Nephron (organoid): ENCODE measurements around the gene UBA1.

Experiments used
- H3K27ac Mint-ChIP-seq, 3 experiments: 2 replicates each; pipeline ENCODE4 v1.8.0; 2020; ENCODE audit warnings: mixed read lengths in 3 of 3, mild to moderate bottlenecking in 2 of 3, moderate library complexity in 1 of 3
- H3K27me3 Mint-ChIP-seq: 2 replicates; pipeline ENCODE4 v1.8.0; 2021; ENCODE audit warnings: low read depth, mild to moderate bottlenecking, moderate library complexity, mixed read lengths
- H3K36me3 Mint-ChIP-seq: 2 replicates; pipeline ENCODE4 v1.8.0; 2020; ENCODE audit warnings: low read depth, mixed read lengths
- H3K4me1 Mint-ChIP-seq: 2 replicates; pipeline ENCODE4 v1.8.0; 2020; ENCODE audit warnings: mixed read lengths
- H3K4me3 Mint-ChIP-seq, 3 experiments: 2 replicates each; pipeline ENCODE4 v1.8.0; 2020; ENCODE audit warnings: mild to moderate bottlenecking in 3 of 3, mixed read lengths in 3 of 3, moderate library complexity in 2 of 3
- H3K9me3 Mint-ChIP-seq: 2 replicates; pipeline ENCODE4 v1.8.0; 2020; ENCODE audit warnings: mixed read lengths
- CTCF ChIP-seq, 3 experiments: fragments of 200-600 bp; sonication (generic); IDR thresholded peaks; one replicate each; pipeline ENCODE4 v1.5.0; 2021; ENCODE audit warnings: antibody characterized with exemption in 3 of 3; ENCODE audit not compliant: unreplicated experiment in 3 of 3

The UBA1 gene

GRCh38 chrX:47193475-47194193, at the start of gene UBA1:
UBA1 (plus strand) TSS chrX:47193829; CDS start chrX:47198803, 4,974 bp downstream.
- Mint-ChIP-seq H3K27me3 (no peaks in the 10 kb centered on the region), H3K4me1 (peaks cover 51% of the 10 kb centered on the region), H3K27ac (peak within 1 kb of the TSS; percentile 93 to 100 (median 97)), H3K4me3 (peak within 1 kb of the TSS; percentile 98 to 99 (median 99)), H3K36me3 (peaks cover 34% of the 10 kb centered on the region), H3K9me3 (no peaks in the 10 kb centered on the region)
- peak; percentile 89 to 91 (median 91) for TF ChIP-seq CTCF (IDR thresholded peaks at IDR 0.05; ENCODE audit: unreplicated experiment in 3 of 3)

- peaks cover 24% of the 10 kb centered on the region for H3K9me3 Mint-ChIP-seq
- no peak for TF ChIP-seq CTCF (IDR thresholded peaks at IDR 0.05; ENCODE audit: unreplicated experiment in 3 of 3)
- no peaks in the 10 kb centered on the region for H3K27me3 Mint-ChIP-seq
- H3K4me1 Mint-ChIP-seq: no peaks in the 10 kb centered on the region
- peak overlapping the region; percentile 96 to 100 (median 100) for H3K27ac Mint-ChIP-seq
- H3K4me3 Mint-ChIP-seq: peak overlapping the region; percentile 97 to 100 (median 99)
- H3K36me3 Mint-ChIP-seq: peaks cover 41% of the 10 kb centered on the region
Measured at GRCh38 chrX:47143894-47144625, 49.6 kb upstream of the UBA1 start.

- Mint-ChIP-seq H3K4me1 (no peaks in the 10 kb centered on the region), H3K27ac (peak within 1 kb of the TSS; percentile 96 to 100 (median 100)), H3K27me3 (no peaks in the 10 kb centered on the region), H3K36me3 (peaks cover 43% of the 10 kb centered on the region), H3K4me3 (peak within 1 kb of the TSS; percentile 97 to 100 (median 99)), H3K9me3 (peaks cover 24% of the 10 kb centered on the region)
- TF ChIP-seq CTCF (IDR thresholded peaks at IDR 0.05; ENCODE audit: unreplicated experiment in 3 of 3): peak; percentile 62 to 70 (median 67)
Measured at GRCh38 chrX:47144626-47145394, 48.8 kb upstream of the UBA1 start, which contains the start of the genes NDUFB11 and RBM10. NDUFB11 (minus strand) TSS chrX:47144702; CDS start chrX:47144679, 23 bp downstream. RBM10 (plus strand) TSS chrX:47145221; CDS start chrX:47147482, 2,261 bp downstream.

- no peaks in the 10 kb centered on the region for H3K4me1 Mint-ChIP-seq
- no peaks in the 10 kb centered on the region for H3K27me3 Mint-ChIP-seq
- H3K4me3 Mint-ChIP-seq: peak overlapping the region; percentile 97 to 100 (median 99)
- H3K36me3 Mint-ChIP-seq: peaks cover 46% of the 10 kb centered on the region
- H3K9me3 Mint-ChIP-seq: peaks cover 28% of the 10 kb centered on the region
- H3K27ac Mint-ChIP-seq: peak overlapping the region; percentile 96 to 100 (median 100)
- no peak for TF ChIP-seq CTCF (IDR thresholded peaks at IDR 0.05; ENCODE audit: unreplicated experiment in 3 of 3)
Measured at GRCh38 chrX:47145395-47146120, 48.1 kb upstream of the UBA1 start.
